MCF 10A (cell line): ENCODE data around the gene OXSR1. TPM values are rescaled to one million over a fixed set of nuclear protein-coding genes. Genes with fewer than 3 reads are reported as not detected.
"Not testable (repeated sequence)": the region's sequence is repeated elsewhere in the genome, so short reads cannot be mapped to it uniquely, and the experiment has no call there.

Experiments used
- BruUV-seq: library from RNA; stranded (reverse); fragments of 400-500 nt; replicated peaks from 2 replicates; lab custom pipeline; 2021; lab: Mats Ljungman, UMichigan
- CTCF ChIA-PET: fragments of 300-600 bp; sonication (Branson Sonifier 250); formaldehyde crosslinking; extraction: SDS; loops from one replicate; lab custom pipeline; 2021; ENCODE audit warnings: antibody characterized with exemption, inconsistent platforms; lab: Yijun Ruan, JAX
- POLR2A ChIA-PET: fragments of 300-600, 350-650 bp; sonication (Branson Sonifier 250); formaldehyde crosslinking; extraction: SDS; loops from one replicate; lab custom pipeline; 2020; ENCODE audit warnings: antibody characterized with exemption, inconsistent platforms; lab: Yijun Ruan, JAX
- DNase-seq: peaks from one replicate; pipeline ENCODE4 v3.0.0-alpha.2; 2018; ENCODE audit not compliant: unreplicated experiment
- H3K27ac Mint-ChIP-seq: one replicate; pipeline ENCODE4 v1.8.0; 2022; ENCODE audit warnings: mild to moderate bottlenecking, low read depth, mixed read lengths; ENCODE audit not compliant: unreplicated experiment
- H3K27me3 Mint-ChIP-seq: one replicate; pipeline ENCODE4 v1.8.0; 2022; ENCODE audit warnings: mixed read lengths; ENCODE audit not compliant: insufficient read depth, unreplicated experiment
- H3K36me3 Mint-ChIP-seq: one replicate; pipeline ENCODE4 v1.8.0; 2022; ENCODE audit warnings: mild to moderate bottlenecking, moderate library complexity, mixed read lengths; ENCODE audit not compliant: insufficient read depth, unreplicated experiment
- H3K4me1 Mint-ChIP-seq: one replicate; pipeline ENCODE4 v1.8.0; 2022; ENCODE audit warnings: mixed read lengths; ENCODE audit not compliant: insufficient read depth, unreplicated experiment
- H3K4me3 Mint-ChIP-seq: one replicate; pipeline ENCODE4 v1.8.0; 2022; ENCODE audit warnings: mild to moderate bottlenecking, moderate library complexity, mixed read lengths; ENCODE audit not compliant: unreplicated experiment
- H3K9me3 Mint-ChIP-seq: one replicate; pipeline ENCODE4 v1.8.0; 2022; ENCODE audit warnings: mixed read lengths; ENCODE audit not compliant: unreplicated experiment
- CTCF ChIP-seq: fragments of 200-600 bp; IDR thresholded peaks from one replicate; pipeline ENCODE4 v1.8.0; 2022; ENCODE audit warnings: antibody characterized with exemption, mild to moderate bottlenecking; ENCODE audit not compliant: unreplicated experiment
- intact Hi-C: fragments of 100-400 bp; cut with micrococcal nuclease; formaldehyde crosslinking; loops from 2 replicates; pipeline ENCODE4 v1.14.1; 2022
- total RNA-seq: library from RNA; stranded (reverse); gene quantifications from 2 replicates; pipeline ENCODE4 v1.2.3, GENCODE V29; 2022

The OXSR1 gene
- total RNA-seq, 1 experiment from 2014 or later, result 75.5 TPM

GRCh38 chr3:38155825-38156224 is 9.5 kb upstream of the OXSR1 start:
- BruUV-seq, result no TSS peak
- H3K27me3 Mint-ChIP-seq, result no peaks in the 10 kb centered on the region
- no peak overlapping the region for H3K4me3 Mint-ChIP-seq
- no peaks in the 10 kb centered on the region for H3K9me3 Mint-ChIP-seq
- no peak for DNase-seq
- CTCF ChIA-PET, result interaction anchor here (0.5 to 2.3 kb wide), 5 partner anchors 9 to 143 kb away, joined by 3 to 8 read pairs (median 3); partner anchors contain the start of gene OXSR1
- no peak overlapping the region for H3K27ac Mint-ChIP-seq
- H3K4me1 Mint-ChIP-seq, result peaks cover 23% of the 10 kb centered on the region
- H3K36me3 Mint-ChIP-seq, result no peaks in the 10 kb centered on the region
- no peak for TF ChIP-seq CTCF
- POLR2A ChIA-PET, result interaction anchor here (6.3 to 10.5 kb wide), 2 partner anchors 9 to 16 kb away, joined by 131 to 199 read pairs; partner anchors contain the start of genes ACAA1, MYD88 and OXSR1
- intact Hi-C loops, result no loop called here

GRCh38 chr3:38157117-38157516 is 8.2 kb upstream of the OXSR1 start:
- TF ChIP-seq CTCF, result no peak
- no peak overlapping the region for H3K4me3 Mint-ChIP-seq
- no peaks in the 10 kb centered on the region for H3K27me3 Mint-ChIP-seq
- no peak overlapping the region for H3K27ac Mint-ChIP-seq
- H3K9me3 Mint-ChIP-seq, result no peaks in the 10 kb centered on the region
- no TSS peak for BruUV-seq
- no peaks in the 10 kb centered on the region for H3K36me3 Mint-ChIP-seq
- POLR2A ChIA-PET, result interaction anchor here (0.7 to 10.5 kb wide), 6 partner anchors 8 to 284 kb away, joined by 3 to 199 read pairs (median 4); partner anchors contain the start of genes ACAA1, MYD88 and OXSR1
- CTCF ChIA-PET, result interaction anchor here (0.6 to 1.7 kb wide), 7 partner anchors 14 to 291 kb away, joined by 3 to 5 read pairs (median 3); partner anchors contain the start of gene ACAA1
- intact Hi-C loops, result no loop called here
- H3K4me1 Mint-ChIP-seq, result peaks cover 15% of the 10 kb centered on the region
- DNase-seq, result no peak

GRCh38 chr3:38157595-38157994 is 7.7 kb upstream of the OXSR1 start:
- no peaks in the 10 kb centered on the region for H3K27me3 Mint-ChIP-seq
- ChIA-PET POLR2A (interaction anchor here (0.7 to 10.5 kb wide), 6 partner anchors 8 to 284 kb away, joined by 3 to 199 read pairs (median 4); partner anchors contain the start of genes ACAA1, MYD88 and OXSR1), CTCF (interaction anchor here (0.6 to 1.7 kb wide), 8 partner anchors 13 to 1006 kb away, joined by 3 to 5 read pairs (median 3); partner anchors contain the start of gene ACAA1)
- peak; percentile 66 for DNase-seq
- no peak overlapping the region for H3K27ac Mint-ChIP-seq
- intact Hi-C loops, result no loop called here
- peaks cover 14% of the 10 kb centered on the region for H3K4me1 Mint-ChIP-seq
- no TSS peak for BruUV-seq
- no peak overlapping the region for H3K4me3 Mint-ChIP-seq
- TF ChIP-seq CTCF, result no peak
- no peaks in the 10 kb centered on the region for H3K9me3 Mint-ChIP-seq
- H3K36me3 Mint-ChIP-seq, result peaks cover 3% of the 10 kb centered on the region

- Mint-ChIP-seq H3K4me1 (peaks cover 10% of the 10 kb centered on the region), H3K27ac (no peak overlapping the region), H3K36me3 (peaks cover 5% of the 10 kb centered on the region), H3K9me3 (no peaks in the 10 kb centered on the region), H3K27me3 (no peaks in the 10 kb centered on the region), H3K4me3 (no peak overlapping the region)
- POLR2A ChIA-PET, result interaction anchor here (1.3 to 10.5 kb wide), 4 partner anchors 8 to 69 kb away, joined by 4 to 199 read pairs (median 14); partner anchors contain the start of genes ACAA1, MYD88 and OXSR1
- CTCF ChIA-PET, result interaction anchor here (0.6 to 1.7 kb wide), 2 partner anchors 19 to 1007 kb away, joined by 4 to 5 read pairs; no protein-coding TSS in a partner anchor
- no TSS peak for BruUV-seq
- TF ChIP-seq CTCF, result no peak
- intact Hi-C loops, result no loop called here
- no peak for DNase-seq
Measured at GRCh38 chr3:38158472-38158871, 6.9 kb upstream of the OXSR1 start.

GRCh38 chr3:38160704-38161103 is 4.6 kb upstream of the OXSR1 start:
- DNase-seq, BruUV-seq, H3K4me1 Mint-ChIP-seq, H3K9me3 Mint-ChIP-seq, H3K4me3 Mint-ChIP-seq, H3K27me3 Mint-ChIP-seq, H3K27ac Mint-ChIP-seq, CTCF ChIA-PET, POLR2A ChIA-PET, intact Hi-C loops: not testable (repeated sequence)
- peaks cover 11% of the 10 kb centered on the region for H3K36me3 Mint-ChIP-seq
